ENCODE results near the gene TMEM200B.
"Not testable (repeated sequence)": the region's sequence is repeated elsewhere in the genome, so short reads cannot be mapped to it uniquely, and the experiment has no call there.

TMEM200B gene

GRCh38 chr1:29123887-29124365, at the start of gene TMEM200B:
Gene TMEM200B (minus strand): TSS chr1:29123903. CDS start chr1:29121828, 2,075 bp downstream.
- DNase-seq = no peak

- DNase-seq = no peak
Measured at GRCh38 chr1:29172415-29172939, 48.8 kb upstream of the TMEM200B start.

GRCh38 chr1:29171521-29171920, 47.8 kb upstream of the TMEM200B start:
- no peak for DNase-seq

GRCh38 chr1:29171089-29171488, 47.4 kb upstream of the TMEM200B start:
- no peak for DNase-seq

GRCh38 chr1:29169976-29170375, 46.3 kb upstream of the TMEM200B start:
- no peak for DNase-seq

- DNase-seq = no peak
Measured at GRCh38 chr1:29167904-29168303, 44.2 kb upstream of the TMEM200B start.

GRCh38 chr1:29166291-29166878, 42.7 kb upstream of the TMEM200B start:
- no peak for DNase-seq

- no peak for DNase-seq
Measured at GRCh38 chr1:29164588-29164987, 40.9 kb upstream of the TMEM200B start.

GRCh38 chr1:29162476-29163138, 38.9 kb upstream of the TMEM200B start:
- no peak for DNase-seq

- DNase-seq = no peak
Measured at GRCh38 chr1:29162025-29162424, 38.3 kb upstream of the TMEM200B start.

GRCh38 chr1:29159773-29160172, 36.1 kb upstream of the TMEM200B start:
- DNase-seq = no peak

- no peak for DNase-seq
Measured at GRCh38 chr1:29157269-29157601, 33.5 kb upstream of the TMEM200B start.

GRCh38 chr1:29156543-29157268, 33.0 kb upstream of the TMEM200B start:
- peak; percentile 95 for DNase-seq

- DNase-seq = no peak
Measured at GRCh38 chr1:29152046-29152805, 28.5 kb upstream of the TMEM200B start.

GRCh38 chr1:29150346-29150745, 26.6 kb upstream of the TMEM200B start:
- DNase-seq = not testable (repeated sequence)

- no peak for DNase-seq
Measured at GRCh38 chr1:29148656-29149491, 25.2 kb upstream of the TMEM200B start.

GRCh38 chr1:29145739-29146437, 22.2 kb upstream of the TMEM200B start:
- no peak for DNase-seq

GRCh38 chr1:29144178-29144577, 20.5 kb upstream of the TMEM200B start:
- no peak for DNase-seq

GRCh38 chr1:29142714-29143113, 19.0 kb upstream of the TMEM200B start:
- no peak for DNase-seq

GRCh38 chr1:29136391-29136915, 12.8 kb upstream of the TMEM200B start:
- peak; percentile 50 for DNase-seq

- peak; percentile 52 for DNase-seq
Measured at GRCh38 chr1:29134695-29135028, 11.0 kb upstream of the TMEM200B start.

All from islet precursor cell (in vitro differentiated cells).